ENCODE data around the gene RREB1. TPM values are rescaled to one million over a fixed set of nuclear protein-coding genes. Genes with fewer than 3 reads are reported as not detected.

Gene RREB1
- polyA plus RNA-seq, 1 donor from 2014 or later, result not detected

DNA sequence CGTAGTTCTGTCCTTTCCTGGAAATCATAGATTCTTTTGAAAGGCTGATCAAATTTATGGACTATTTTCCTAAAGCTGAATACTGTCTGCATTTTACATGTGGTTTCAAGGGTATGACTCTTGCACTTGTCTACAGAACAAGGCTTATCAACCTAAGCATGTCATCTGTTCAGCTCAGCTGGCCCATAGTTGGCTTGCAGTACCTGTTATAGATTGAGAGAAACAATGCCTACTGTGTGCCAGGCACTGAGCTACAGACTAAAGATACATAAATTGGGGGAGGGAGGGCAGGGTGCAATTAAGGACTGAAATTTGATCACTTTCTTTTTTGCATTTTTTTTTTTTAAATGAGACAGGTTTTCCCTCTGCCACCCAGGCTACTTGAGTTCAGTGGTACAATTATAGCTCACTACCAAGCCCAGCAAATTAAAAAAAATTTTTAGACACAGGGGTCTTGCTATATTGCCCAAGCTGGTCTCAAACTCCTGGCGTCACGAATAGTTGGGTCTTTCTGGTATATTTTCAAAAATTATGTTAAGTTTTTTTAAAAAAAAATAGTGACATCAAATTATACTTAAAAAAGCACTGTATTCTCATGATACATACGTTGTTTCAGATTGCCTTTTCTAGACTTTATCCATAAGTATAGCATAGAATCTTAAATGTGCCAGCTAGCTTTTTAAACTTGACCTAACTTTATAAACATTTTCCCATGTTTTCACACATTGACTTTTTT lies 52.2 kb downstream of the RREB1 start:
- no peaks in the 10 kb centered on the region for H3K27me3 ChIP-seq (ENCODE audit: insufficient read depth, low read depth, low read length)
- H4K20me1 ChIP-seq (ENCODE audit: insufficient read depth), result no peaks in the 10 kb centered on the region
- no peak overlapping the region for H3K4me3 ChIP-seq (ENCODE audit: low read length)
- no peak overlapping the region for H3K9ac ChIP-seq (ENCODE audit: low read length)
- no peak overlapping the region for H3K27ac ChIP-seq (ENCODE audit: low read length)
- no peak overlapping the region for H3K4me2 ChIP-seq (ENCODE audit: low read length)
- H3K79me2 ChIP-seq (replicated peaks; ENCODE audit: insufficient read depth, low read length), result no peaks in the 10 kb centered on the region
- H3K9me3 ChIP-seq (ENCODE audit: low read length), result no peaks in the 10 kb centered on the region
- no peaks in the 10 kb centered on the region for H3K9me2 ChIP-seq (ENCODE audit: insufficient read depth, low read length)
- TF ChIP-seq MXI1 (conservative IDR thresholded peaks at IDR 0.05; ENCODE audit: poor library complexity, severe bottlenecking), result no peak
- no peak for TF ChIP-seq EP300 (conservative IDR thresholded peaks at IDR 0.05; ENCODE audit: poor library complexity, severe bottlenecking)
- no peak for TF ChIP-seq SMC3 (conservative IDR thresholded peaks at IDR 0.05; ENCODE audit: poor library complexity)
- H3K36me3 ChIP-seq (ENCODE audit: insufficient read depth, low read length), result no peaks in the 10 kb centered on the region
- no peak overlapping the region for H2AFZ ChIP-seq (ENCODE audit: low read depth, low read length)
- H3F3A ChIP-seq (ENCODE audit: insufficient read depth, low read length, poor library complexity, severe bottlenecking), result no peaks in the 10 kb centered on the region

DNA sequence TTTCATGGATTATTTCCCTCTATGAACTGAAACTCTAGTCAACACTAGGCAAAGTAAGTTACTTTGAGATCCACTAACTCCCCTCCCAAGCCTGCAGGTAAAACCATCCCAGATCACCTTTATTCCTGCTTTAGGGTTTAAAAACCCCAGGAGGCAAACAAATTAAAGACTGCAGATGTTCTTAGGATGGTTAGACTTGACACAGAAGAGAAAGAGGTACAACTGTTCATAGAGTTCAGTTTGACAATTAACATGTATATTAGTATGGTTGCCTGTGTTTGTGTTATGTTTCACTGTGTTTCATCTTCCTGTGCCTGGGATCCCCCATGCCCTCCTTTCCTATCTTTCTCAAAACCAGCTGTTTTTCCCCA lies 53.5 kb downstream of the RREB1 start:
- Histone ChIP-seq H3K36me3 (ENCODE audit: insufficient read depth, low read length) (no peaks in the 10 kb centered on the region), H2AFZ (ENCODE audit: low read depth, low read length) (no peak overlapping the region), H3K9me3 (ENCODE audit: low read length) (no peaks in the 10 kb centered on the region), H4K20me1 (ENCODE audit: insufficient read depth) (no peaks in the 10 kb centered on the region), H3K27ac (ENCODE audit: low read length) (no peak overlapping the region), H3K4me2 (ENCODE audit: low read length) (no peak overlapping the region), H3F3A (ENCODE audit: insufficient read depth, low read length, poor library complexity, severe bottlenecking) (no peaks in the 10 kb centered on the region), H3K9ac (ENCODE audit: low read length) (no peak overlapping the region), H3K79me2 (replicated peaks; ENCODE audit: insufficient read depth, low read length) (no peaks in the 10 kb centered on the region), H3K27me3 (ENCODE audit: insufficient read depth, low read depth, low read length) (no peaks in the 10 kb centered on the region), H3K9me2 (ENCODE audit: insufficient read depth, low read length) (no peaks in the 10 kb centered on the region), H3K4me3 (ENCODE audit: low read length) (no peak overlapping the region)
- TF ChIP-seq EZH2 (IDR thresholded peaks at IDR 0.05; ENCODE audit: borderline replicate concordance, insufficient read depth, low read length, poor library complexity, severe bottlenecking), result no peak
- no peak for TF ChIP-seq TAF1 (IDR thresholded peaks at IDR 0.05; ENCODE audit: low read depth)
- no peak for TF ChIP-seq EP300 (conservative IDR thresholded peaks at IDR 0.05; ENCODE audit: poor library complexity, severe bottlenecking)
- TF ChIP-seq, protein P1, sequence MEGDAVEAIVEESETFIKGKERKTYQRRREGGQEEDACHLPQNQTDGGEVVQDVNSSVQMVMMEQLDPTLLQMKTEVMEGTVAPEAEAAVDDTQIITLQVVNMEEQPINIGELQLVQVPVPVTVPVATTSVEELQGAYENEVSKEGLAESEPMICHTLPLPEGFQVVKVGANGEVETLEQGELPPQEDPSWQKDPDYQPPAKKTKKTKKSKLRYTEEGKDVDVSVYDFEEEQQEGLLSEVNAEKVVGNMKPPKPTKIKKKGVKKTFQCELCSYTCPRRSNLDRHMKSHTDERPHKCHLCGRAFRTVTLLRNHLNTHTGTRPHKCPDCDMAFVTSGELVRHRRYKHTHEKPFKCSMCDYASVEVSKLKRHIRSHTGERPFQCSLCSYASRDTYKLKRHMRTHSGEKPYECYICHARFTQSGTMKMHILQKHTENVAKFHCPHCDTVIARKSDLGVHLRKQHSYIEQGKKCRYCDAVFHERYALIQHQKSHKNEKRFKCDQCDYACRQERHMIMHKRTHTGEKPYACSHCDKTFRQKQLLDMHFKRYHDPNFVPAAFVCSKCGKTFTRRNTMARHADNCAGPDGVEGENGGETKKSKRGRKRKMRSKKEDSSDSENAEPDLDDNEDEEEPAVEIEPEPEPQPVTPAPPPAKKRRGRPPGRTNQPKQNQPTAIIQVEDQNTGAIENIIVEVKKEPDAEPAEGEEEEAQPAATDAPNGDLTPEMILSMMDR (IDR thresholded peaks at IDR 0.05; ENCODE audit: poor library complexity, severe bottlenecking), result no peak
- no peak for TF ChIP-seq SMC3 (conservative IDR thresholded peaks at IDR 0.05; ENCODE audit: poor library complexity)

- H3K9ac ChIP-seq (ENCODE audit: low read length), result no peak overlapping the region
- no peak overlapping the region for H2AFZ ChIP-seq (ENCODE audit: low read depth, low read length)
- H3K27me3 ChIP-seq (ENCODE audit: insufficient read depth, low read depth, low read length), result no peaks in the 10 kb centered on the region
- H3K9me3 ChIP-seq (ENCODE audit: low read length), result no peaks in the 10 kb centered on the region
- no peak overlapping the region for H3K4me3 ChIP-seq (ENCODE audit: low read length)
- no peaks in the 10 kb centered on the region for H4K20me1 ChIP-seq (ENCODE audit: insufficient read depth)
- H3K79me2 ChIP-seq (replicated peaks; ENCODE audit: insufficient read depth, low read length), result no peaks in the 10 kb centered on the region
- TF ChIP-seq EP300 (conservative IDR thresholded peaks at IDR 0.05; ENCODE audit: poor library complexity, severe bottlenecking) (no peak), RAD21 (conservative IDR thresholded peaks at IDR 0.05) (no peak), EZH2 (IDR thresholded peaks at IDR 0.05; ENCODE audit: borderline replicate concordance, insufficient read depth, low read length, poor library complexity, severe bottlenecking) (no peak)
- TF ChIP-seq, protein P1 (IDR thresholded peaks at IDR 0.05; ENCODE audit: poor library complexity, severe bottlenecking), result no peak
- H3K36me3 ChIP-seq (ENCODE audit: insufficient read depth, low read length), result no peaks in the 10 kb centered on the region
- no peak overlapping the region for H3K27ac ChIP-seq (ENCODE audit: low read length)
- no peaks in the 10 kb centered on the region for H3F3A ChIP-seq (ENCODE audit: insufficient read depth, low read length, poor library complexity, severe bottlenecking)
- H3K9me2 ChIP-seq (ENCODE audit: insufficient read depth, low read length), result no peaks in the 10 kb centered on the region
- no peak overlapping the region for H3K4me2 ChIP-seq (ENCODE audit: low read length)
These were observed 54.1 kb downstream of the RREB1 start for GRCh38 chr6:7161845-7162244.
